ENCODE measurements around the gene MAN2A2.
A peak's percentile ranks its signal among the peaks of the same experiment; 100 is the strongest.

MAN2A2 gene

DNA sequence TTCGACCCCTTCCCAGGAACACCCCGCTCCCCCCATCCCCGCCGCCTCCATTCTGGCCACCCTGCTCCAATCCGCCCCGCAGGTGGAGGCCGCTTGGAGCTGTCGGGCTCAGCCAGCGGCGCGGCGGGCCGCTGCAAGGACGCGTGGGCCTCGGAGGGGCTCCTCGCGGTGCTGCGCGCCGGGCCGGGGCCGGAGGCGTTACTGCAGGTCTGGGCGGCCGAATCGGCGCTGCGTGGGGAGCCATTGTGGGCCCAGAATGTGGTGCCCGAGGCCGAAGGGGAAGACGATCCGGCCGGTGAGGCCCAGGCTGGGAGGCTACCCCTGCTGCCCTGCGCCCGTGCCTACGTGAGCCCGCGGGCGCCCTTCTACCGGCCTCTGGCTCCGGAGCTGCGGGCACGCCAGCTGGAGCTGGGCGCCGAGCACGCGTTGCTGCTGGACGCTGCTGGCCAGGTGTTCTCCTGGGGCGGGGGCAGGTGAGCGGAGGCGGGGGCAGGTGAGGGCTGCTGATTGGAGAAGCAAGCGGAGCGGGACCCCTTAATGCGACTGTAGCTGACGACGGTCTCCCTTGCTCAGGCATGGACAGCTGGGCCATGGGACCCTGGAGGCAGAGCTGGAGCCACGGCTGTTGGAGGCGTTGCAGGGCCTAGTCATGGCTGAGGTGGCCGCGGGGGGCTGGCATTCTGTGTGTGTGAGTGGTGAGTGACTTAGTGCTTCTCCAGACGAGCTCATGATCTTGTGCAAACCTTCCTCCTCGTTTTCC is 54.1 kb downstream of the MAN2A2 start:
- peak overlapping the region; percentile 55 for H3K4me3 ChIP-seq (ENCODE audit: control insufficient read depth, low read depth, low read length)
- TF ChIP-seq, protein P1, sequence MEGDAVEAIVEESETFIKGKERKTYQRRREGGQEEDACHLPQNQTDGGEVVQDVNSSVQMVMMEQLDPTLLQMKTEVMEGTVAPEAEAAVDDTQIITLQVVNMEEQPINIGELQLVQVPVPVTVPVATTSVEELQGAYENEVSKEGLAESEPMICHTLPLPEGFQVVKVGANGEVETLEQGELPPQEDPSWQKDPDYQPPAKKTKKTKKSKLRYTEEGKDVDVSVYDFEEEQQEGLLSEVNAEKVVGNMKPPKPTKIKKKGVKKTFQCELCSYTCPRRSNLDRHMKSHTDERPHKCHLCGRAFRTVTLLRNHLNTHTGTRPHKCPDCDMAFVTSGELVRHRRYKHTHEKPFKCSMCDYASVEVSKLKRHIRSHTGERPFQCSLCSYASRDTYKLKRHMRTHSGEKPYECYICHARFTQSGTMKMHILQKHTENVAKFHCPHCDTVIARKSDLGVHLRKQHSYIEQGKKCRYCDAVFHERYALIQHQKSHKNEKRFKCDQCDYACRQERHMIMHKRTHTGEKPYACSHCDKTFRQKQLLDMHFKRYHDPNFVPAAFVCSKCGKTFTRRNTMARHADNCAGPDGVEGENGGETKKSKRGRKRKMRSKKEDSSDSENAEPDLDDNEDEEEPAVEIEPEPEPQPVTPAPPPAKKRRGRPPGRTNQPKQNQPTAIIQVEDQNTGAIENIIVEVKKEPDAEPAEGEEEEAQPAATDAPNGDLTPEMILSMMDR (conservative IDR thresholded peaks at IDR 0.05; ENCODE audit: control insufficient read depth, insufficient read depth, low read depth, low read length) = no peak
- DNase-seq (ENCODE audit: low read depth) = peak; percentile 64

DNA sequence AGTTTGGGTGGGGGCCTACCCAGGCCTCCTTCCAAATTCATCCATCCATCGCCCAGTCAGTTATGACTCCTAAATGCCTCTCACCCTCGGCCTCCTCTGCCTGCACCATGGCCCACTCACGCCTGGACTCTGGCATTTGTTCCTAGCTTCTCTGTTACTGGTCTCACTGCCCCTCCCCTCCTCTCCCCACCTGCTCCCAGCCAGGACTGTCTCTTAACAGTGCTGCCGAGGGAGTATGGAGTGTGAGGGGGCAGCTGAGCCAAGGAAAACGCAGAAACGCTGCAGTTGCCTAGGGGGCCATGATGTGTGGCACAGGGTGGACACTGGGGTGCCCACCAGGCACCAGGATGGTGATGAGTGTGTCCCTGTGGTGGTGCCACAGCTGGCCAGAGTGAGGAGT is 54.7 kb downstream of the MAN2A2 start:
- TF ChIP-seq, protein P1 (conservative IDR thresholded peaks at IDR 0.05; ENCODE audit: control insufficient read depth, insufficient read depth, low read depth, low read length) = no peak
- no peak for DNase-seq (ENCODE audit: low read depth)
- H3K4me3 ChIP-seq (ENCODE audit: control insufficient read depth, low read depth, low read length) = peak overlapping the region; percentile 44

DNA sequence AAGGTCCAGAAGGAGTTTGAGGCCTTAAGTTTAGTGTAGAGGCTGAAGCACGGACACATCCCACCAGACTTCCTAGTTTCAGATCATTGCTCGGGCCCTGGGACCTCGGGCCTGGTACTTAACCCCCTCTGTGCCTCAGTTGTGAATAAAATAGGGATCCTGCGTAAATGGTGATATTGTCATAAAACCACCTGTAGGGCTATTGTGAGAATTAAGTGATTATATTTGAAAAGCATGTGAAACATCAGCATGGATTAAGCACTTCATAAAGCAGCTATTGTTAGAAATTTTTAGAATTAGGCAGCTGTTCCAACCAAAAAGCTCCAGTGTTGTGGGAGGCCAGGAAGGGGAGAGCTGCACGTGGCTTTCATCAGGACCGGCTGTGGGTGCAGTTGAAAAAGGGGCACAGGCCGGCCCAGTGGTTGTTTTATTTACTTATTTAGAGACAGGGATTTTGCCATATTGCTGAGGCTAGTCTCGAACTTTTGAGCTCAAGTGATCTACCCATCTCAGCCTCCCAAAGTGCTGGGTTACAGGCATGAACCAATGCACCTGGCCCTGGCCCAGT is 56.0 kb downstream of the MAN2A2 start:
- no peak for DNase-seq (ENCODE audit: low read depth)
- no peak overlapping the region for H3K4me3 ChIP-seq (ENCODE audit: control insufficient read depth, low read depth, low read length)
- TF ChIP-seq, protein P1 (conservative IDR thresholded peaks at IDR 0.05; ENCODE audit: control insufficient read depth, insufficient read depth, low read depth, low read length) = no peak

DNA sequence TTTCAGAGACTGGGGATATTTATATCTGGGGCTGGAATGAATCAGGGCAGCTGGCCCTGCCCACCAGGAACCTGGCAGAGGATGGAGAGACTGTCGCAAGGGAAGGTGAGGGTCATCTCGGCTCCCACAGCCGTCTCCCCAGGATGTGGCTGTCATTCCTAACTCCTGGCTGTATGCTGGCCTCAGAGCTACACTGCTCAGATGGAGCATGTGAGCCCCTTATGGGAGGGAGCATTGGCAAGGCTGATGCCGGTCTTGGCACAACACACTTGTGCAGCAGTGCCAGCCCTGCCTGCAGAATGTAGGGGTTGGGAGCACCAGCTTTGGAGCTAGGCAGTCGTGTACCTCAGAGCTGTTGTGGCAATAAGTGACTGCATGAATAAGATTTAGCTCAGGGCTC is 56.8 kb downstream of the MAN2A2 start:
- H3K4me3 ChIP-seq (ENCODE audit: control insufficient read depth, low read depth, low read length) = no peak overlapping the region
- TF ChIP-seq, protein P1 (conservative IDR thresholded peaks at IDR 0.05; ENCODE audit: control insufficient read depth, insufficient read depth, low read depth, low read length) = no peak
- no peak for DNase-seq (ENCODE audit: low read depth)

DNA sequence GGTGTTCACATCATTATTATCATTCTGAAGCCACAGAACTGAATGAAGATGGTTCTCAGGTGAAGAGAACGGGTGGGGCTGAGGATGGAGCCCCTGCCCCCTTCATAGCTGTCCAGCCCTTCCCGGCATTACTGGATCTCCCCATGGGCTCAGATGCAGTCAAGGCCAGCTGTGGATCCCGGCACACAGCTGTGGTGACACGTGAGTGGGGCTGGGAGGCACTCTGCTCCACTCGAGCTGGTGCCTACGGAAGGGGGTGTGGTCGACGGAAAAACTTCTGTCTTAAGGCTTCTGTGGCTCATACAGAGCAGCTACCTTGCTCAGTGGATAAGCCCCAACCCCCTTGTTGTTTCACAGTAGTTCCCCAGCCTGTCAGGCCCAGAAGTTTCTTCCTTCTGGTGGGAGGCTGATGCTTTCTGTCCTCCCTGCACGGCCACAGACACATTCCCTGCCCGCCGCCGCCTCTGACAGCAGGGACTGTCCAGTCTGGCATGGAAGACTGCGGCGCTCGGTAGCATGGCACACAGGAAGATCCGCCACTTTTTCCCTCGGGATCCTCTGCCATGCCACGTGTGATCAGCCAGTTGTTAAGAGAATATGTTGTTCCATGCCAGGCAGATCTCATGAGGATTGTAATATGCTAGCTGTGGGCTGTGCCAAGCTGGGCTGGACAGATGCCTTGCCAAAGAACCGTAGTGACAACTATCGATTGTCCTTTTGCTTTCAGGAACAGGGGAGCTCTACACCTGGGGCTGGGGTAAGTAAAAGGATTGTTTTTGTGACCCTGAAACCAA is 57.4 kb downstream of the MAN2A2 start:
- H3K4me3 ChIP-seq (ENCODE audit: control insufficient read depth, low read depth, low read length) = no peak overlapping the region
- no peak for DNase-seq (ENCODE audit: low read depth)
- TF ChIP-seq, protein P1 (conservative IDR thresholded peaks at IDR 0.05; ENCODE audit: control insufficient read depth, insufficient read depth, low read depth, low read length) = no peak

DNA sequence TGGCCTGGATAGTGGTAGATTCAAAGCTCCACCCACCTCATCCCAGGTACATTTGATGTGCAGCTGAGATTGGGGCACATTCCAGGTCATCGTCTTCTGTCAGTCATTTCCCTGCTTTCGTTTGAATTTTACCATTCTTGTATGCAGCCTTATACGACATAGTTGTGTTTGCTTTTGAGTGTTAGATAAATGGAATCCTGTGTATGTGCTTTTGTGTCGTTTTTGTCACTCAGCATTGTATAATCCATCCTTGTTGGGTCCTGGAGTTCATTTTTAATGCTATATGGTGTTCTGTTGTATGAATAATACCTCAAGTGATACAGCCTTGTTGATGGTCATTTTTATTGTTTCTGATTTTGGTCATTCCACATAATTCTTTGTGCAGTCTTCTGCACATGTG is 58.9 kb downstream of the MAN2A2 start:
- no peak overlapping the region for H3K4me3 ChIP-seq (ENCODE audit: control insufficient read depth, low read depth, low read length)
- TF ChIP-seq, protein P1 (conservative IDR thresholded peaks at IDR 0.05; ENCODE audit: control insufficient read depth, insufficient read depth, low read depth, low read length) = no peak
- no peak for DNase-seq (ENCODE audit: low read depth)

All from fibroblast of mammary gland (primary cell).